WTC11 (cell line): Measurements from ENCODE around the gene SPIRE1.

Experiments
- EMX1 ChIP-seq: fragments of 250-450 bp; sonication (Bioruptor Pico); IDR thresholded peaks from 2 replicates; pipeline ENCODE4 v1.8.0; 2021; ENCODE audit warnings: mild to moderate bottlenecking
- OVOL2 ChIP-seq: fragments of 250-450 bp; sonication (Bioruptor Pico); IDR thresholded peaks from 2 replicates; pipeline ENCODE4 v1.9.0; 2021; ENCODE audit warnings: mild to moderate bottlenecking, borderline replicate concordance
- TEAD1 ChIP-seq: sonication (generic); formaldehyde crosslinking; IDR thresholded peaks from 2 replicates; pipeline ENCODE4 v1.8.0; 2022; ENCODE audit warnings: mild to moderate bottlenecking, missing genetic modification reagents
- ZNF416 ChIP-seq: fragments of 250-450 bp; sonication (Bioruptor Pico); IDR thresholded peaks from 2 replicates; pipeline ENCODE4 v1.9.0; 2021; ENCODE audit warnings: mild to moderate bottlenecking, inconsistent platforms
- TF ChIP-seq, protein P1 (sequence below): fragments of 200-600 bp; IDR thresholded peaks from 2 replicates; pipeline ENCODE4 v1.8.0; 2022; ENCODE audit warnings: antibody characterized with exemption
- TF ChIP-seq, protein P2 (sequence below): sonication (generic); formaldehyde crosslinking; IDR thresholded peaks from 2 replicates; pipeline ENCODE4 v1.8.0; 2022; ENCODE audit warnings: mild to moderate bottlenecking, missing genetic modification reagents
- TF ChIP-seq, protein P3 (sequence below): sonication (generic); formaldehyde crosslinking; IDR thresholded peaks from 2 replicates; pipeline ENCODE4 v1.8.1; 2023; ENCODE audit warnings: mild to moderate bottlenecking, missing genetic modification reagents, moderate library complexity

DNA sequence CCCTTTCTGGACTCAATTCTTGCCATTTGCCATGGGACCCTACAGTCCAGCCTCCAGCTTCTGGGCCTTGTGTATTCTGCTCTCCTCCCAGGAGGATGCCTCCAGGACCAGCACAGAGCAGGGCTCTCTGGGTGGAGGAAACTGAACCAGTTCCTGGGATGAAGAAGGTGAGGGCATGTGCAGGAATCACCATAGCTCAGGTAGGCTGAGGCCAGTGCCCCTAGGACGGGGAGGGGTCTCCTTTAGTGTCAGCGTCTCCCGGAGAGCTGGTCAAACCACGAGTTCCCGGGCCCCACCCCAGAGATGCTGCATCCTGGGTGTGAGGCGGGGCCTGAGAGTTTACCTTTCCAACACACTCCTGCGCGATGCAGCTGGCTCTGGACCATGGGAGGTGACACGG, 256.0 kb downstream of the SPIRE1 start:
- TF ChIP-seq OVOL2 (no peak), ZNF416 (CRISPR knock-in tag) (no peak), TEAD1 (CRISPR knock-in tag) (no peak), EMX1 (CRISPR knock-in tag) (no peak)
- TF ChIP-seq, protein P1, sequence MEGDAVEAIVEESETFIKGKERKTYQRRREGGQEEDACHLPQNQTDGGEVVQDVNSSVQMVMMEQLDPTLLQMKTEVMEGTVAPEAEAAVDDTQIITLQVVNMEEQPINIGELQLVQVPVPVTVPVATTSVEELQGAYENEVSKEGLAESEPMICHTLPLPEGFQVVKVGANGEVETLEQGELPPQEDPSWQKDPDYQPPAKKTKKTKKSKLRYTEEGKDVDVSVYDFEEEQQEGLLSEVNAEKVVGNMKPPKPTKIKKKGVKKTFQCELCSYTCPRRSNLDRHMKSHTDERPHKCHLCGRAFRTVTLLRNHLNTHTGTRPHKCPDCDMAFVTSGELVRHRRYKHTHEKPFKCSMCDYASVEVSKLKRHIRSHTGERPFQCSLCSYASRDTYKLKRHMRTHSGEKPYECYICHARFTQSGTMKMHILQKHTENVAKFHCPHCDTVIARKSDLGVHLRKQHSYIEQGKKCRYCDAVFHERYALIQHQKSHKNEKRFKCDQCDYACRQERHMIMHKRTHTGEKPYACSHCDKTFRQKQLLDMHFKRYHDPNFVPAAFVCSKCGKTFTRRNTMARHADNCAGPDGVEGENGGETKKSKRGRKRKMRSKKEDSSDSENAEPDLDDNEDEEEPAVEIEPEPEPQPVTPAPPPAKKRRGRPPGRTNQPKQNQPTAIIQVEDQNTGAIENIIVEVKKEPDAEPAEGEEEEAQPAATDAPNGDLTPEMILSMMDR: no peak
- TF ChIP-seq, protein P2, sequence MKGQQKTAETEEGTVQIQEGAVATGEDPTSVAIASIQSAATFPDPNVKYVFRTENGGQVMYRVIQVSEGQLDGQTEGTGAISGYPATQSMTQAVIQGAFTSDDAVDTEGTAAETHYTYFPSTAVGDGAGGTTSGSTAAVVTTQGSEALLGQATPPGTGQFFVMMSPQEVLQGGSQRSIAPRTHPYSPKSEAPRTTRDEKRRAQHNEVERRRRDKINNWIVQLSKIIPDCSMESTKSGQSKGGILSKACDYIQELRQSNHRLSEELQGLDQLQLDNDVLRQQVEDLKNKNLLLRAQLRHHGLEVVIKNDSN (CRISPR knock-in tag): no peak
- TF ChIP-seq, protein P3, sequence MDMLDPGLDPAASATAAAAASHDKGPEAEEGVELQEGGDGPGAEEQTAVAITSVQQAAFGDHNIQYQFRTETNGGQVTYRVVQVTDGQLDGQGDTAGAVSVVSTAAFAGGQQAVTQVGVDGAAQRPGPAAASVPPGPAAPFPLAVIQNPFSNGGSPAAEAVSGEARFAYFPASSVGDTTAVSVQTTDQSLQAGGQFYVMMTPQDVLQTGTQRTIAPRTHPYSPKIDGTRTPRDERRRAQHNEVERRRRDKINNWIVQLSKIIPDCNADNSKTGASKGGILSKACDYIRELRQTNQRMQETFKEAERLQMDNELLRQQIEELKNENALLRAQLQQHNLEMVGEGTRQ (CRISPR knock-in tag): no peak
